ENCODE measurements around the gene SLC39A6. TPM values are rescaled to one million over a fixed set of nuclear protein-coding genes. Genes with fewer than 3 reads are reported as not detected.

The SLC39A6 gene
- polyA plus RNA-seq, 1 of the 3 experiments (the other 2 are of a cell fraction), result 67.4 TPM

DNA sequence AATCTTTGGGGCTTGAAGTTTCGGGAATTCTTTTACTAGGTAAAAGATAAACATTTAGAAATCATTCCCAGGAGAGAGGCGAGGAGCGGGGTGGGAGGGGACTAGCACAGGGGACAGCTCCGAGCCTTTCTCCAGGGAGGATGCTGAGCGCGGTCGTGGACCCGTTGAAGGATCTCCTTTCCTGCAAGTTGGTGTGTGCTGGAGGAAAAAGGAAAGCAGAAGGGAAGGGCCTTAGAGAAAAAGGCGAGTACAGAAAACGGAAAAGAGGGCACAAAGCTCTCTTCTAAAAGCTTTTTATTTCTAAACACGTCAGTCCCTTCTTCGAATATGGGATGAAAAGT, 640 bp downstream of the SLC39A6 start:
- peak overlapping the region; percentile 100 for H3K9ac ChIP-seq
- TF ChIP-seq, protein P1, sequence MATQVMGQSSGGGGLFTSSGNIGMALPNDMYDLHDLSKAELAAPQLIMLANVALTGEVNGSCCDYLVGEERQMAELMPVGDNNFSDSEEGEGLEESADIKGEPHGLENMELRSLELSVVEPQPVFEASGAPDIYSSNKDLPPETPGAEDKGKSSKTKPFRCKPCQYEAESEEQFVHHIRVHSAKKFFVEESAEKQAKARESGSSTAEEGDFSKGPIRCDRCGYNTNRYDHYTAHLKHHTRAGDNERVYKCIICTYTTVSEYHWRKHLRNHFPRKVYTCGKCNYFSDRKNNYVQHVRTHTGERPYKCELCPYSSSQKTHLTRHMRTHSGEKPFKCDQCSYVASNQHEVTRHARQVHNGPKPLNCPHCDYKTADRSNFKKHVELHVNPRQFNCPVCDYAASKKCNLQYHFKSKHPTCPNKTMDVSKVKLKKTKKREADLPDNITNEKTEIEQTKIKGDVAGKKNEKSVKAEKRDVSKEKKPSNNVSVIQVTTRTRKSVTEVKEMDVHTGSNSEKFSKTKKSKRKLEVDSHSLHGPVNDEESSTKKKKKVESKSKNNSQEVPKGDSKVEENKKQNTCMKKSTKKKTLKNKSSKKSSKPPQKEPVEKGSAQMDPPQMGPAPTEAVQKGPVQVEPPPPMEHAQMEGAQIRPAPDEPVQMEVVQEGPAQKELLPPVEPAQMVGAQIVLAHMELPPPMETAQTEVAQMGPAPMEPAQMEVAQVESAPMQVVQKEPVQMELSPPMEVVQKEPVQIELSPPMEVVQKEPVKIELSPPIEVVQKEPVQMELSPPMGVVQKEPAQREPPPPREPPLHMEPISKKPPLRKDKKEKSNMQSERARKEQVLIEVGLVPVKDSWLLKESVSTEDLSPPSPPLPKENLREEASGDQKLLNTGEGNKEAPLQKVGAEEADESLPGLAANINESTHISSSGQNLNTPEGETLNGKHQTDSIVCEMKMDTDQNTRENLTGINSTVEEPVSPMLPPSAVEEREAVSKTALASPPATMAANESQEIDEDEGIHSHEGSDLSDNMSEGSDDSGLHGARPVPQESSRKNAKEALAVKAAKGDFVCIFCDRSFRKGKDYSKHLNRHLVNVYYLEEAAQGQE (IDR thresholded peaks at IDR 0.05; ENCODE audit: low read depth, low read length), result peak; percentile 82; the same call in 1 of the 2 replicates
- TF ChIP-seq RXRA (IDR thresholded peaks at IDR 0.05; ENCODE audit: borderline replicate concordance, low read depth), result no peak
- H3K4me2 ChIP-seq, result peak overlapping the region; percentile 100
- ChIA-PET CTCF (interaction anchor here (0.7 to 3.2 kb wide), 9 partner anchors 18 to 457 kb away, joined by 3 to 12 read pairs (median 4); no protein-coding TSS in a partner anchor), POLR2A (interaction anchor here (0.5 to 1.3 kb wide), 4 partner anchors 8 to 61 kb away, joined by 3 to 12 read pairs (median 4); partner anchors contain the start of gene RPRD1A)
- 3% methylated on average over 12 of the region's 12 CpGs for WGBS (ENCODE audit: low lambda C conversion rate)
- no peaks in the 10 kb centered on the region for H3K9me3 ChIP-seq
- peaks cover 22 to 38% of the 10 kb centered on the region in 2 experiments for H3K36me3 ChIP-seq (replicated peaks in 1 of 2; ENCODE audit: control insufficient read depth in 1 of 2, insufficient read depth in 2 of 2, low read length in 1 of 2)
- H2AFZ ChIP-seq (ENCODE audit: low read depth), result peak overlapping the region; percentile 91
- no peaks in the 10 kb centered on the region for H3K27me3 ChIP-seq (ENCODE audit: insufficient read depth)
- peaks cover 4 to 36% of the 10 kb centered on the region in 2 experiments; a peak in 2 of 4 replicates for H3K4me1 ChIP-seq (ENCODE audit: control insufficient read depth in 1 of 2, insufficient read depth in 2 of 2, low read depth in 1 of 2, low read length in 1 of 2)
- DNase-seq, result peak; percentile 47
- no peaks in the 10 kb centered on the region for H3F3A ChIP-seq (replicated peaks; ENCODE audit: insufficient read depth)
- peaks cover 29% of the 10 kb centered on the region for H4K20me1 ChIP-seq (ENCODE audit: insufficient read depth)
- peak overlapping the region; percentile 99 to 100 for H3K27ac ChIP-seq (ENCODE audit: low read depth in 2 of 2, low read length in 1 of 2)
- H3K4me3 ChIP-seq (ENCODE audit: low read depth in 2 of 2, low read length in 1 of 2), result peak overlapping the region; percentile 95 to 100
- no peaks in the 10 kb centered on the region for H3K9me2 ChIP-seq
- H3K79me2 ChIP-seq (ENCODE audit: insufficient read depth), result peaks cover 69% of the 10 kb centered on the region

DNA sequence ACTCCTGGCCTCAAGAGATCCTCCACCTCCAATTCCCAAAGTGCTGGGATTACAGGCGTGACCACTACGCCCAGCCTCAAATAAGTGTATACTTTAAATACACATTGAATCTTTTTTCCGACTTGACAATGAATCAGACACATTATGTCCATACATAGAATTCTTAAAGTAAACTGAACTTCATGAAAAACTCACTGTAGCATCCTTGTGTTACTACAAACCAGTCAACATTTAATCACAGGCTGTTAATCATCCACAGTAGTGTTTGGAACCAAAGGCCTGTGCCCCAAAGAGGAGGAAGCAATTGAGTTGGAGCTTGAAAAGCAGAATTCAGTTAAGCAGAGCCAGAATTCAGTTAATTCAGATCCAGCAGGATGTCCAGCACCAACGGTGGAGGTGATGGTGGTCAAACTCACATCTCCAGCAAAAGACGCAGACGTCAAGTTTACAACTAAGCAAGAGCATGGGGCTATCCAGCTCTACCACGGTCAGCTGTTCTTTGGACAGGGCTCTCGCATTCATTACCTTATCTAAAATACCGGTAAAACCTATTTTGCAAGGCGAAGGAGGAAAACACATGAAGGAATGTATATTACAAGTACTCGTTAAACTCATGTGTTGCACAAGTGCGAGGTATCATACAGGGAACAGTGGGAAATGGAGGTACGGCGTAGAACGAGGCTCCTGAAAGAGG, 1.2 kb downstream of the SLC39A6 start:
- ChIA-PET CTCF (interaction anchor here (1.1 to 3.2 kb wide), 7 partner anchors 28 to 156 kb away, joined by 3 to 12 read pairs (median 4); no protein-coding TSS in a partner anchor), POLR2A (interaction anchor here (0.5 to 1.3 kb wide), 2 partner anchors 8 to 61 kb away, joined by 3 to 12 read pairs; partner anchors contain the start of gene RPRD1A)
- no peaks in the 10 kb centered on the region for H3K9me2 ChIP-seq
- no peaks in the 10 kb centered on the region for H3K27me3 ChIP-seq (ENCODE audit: insufficient read depth)
- peaks cover 64% of the 10 kb centered on the region for H3K79me2 ChIP-seq (ENCODE audit: insufficient read depth)
- peak overlapping the region; percentile 91; the same call in 1 of the 2 replicates for H2AFZ ChIP-seq (ENCODE audit: low read depth)
- H3K36me3 ChIP-seq (replicated peaks in 1 of 2; ENCODE audit: control insufficient read depth in 1 of 2, insufficient read depth in 2 of 2, low read length in 1 of 2), result peaks cover 27 to 38% of the 10 kb centered on the region in 2 experiments
- H3K4me1 ChIP-seq (ENCODE audit: control insufficient read depth in 1 of 2, insufficient read depth in 2 of 2, low read depth in 1 of 2, low read length in 1 of 2), result peaks cover 4 to 36% of the 10 kb centered on the region in 2 experiments; a peak in 2 of 4 replicates
- peak; percentile 9 for DNase-seq
- H3K27ac ChIP-seq (ENCODE audit: low read depth in 2 of 2, low read length in 1 of 2), result peak overlapping the region; percentile 2 to 17; a peak in 2 of 4 replicates
- peak overlapping the region; percentile 100; the same call in 1 of the 2 replicates for H3K9ac ChIP-seq
- H3K4me2 ChIP-seq, result peak overlapping the region; percentile 100
- H3K4me3 ChIP-seq (ENCODE audit: low read depth in 2 of 2, low read length in 1 of 2), result peak overlapping the region; percentile 95 to 100
- no peaks in the 10 kb centered on the region for H3K9me3 ChIP-seq
- H4K20me1 ChIP-seq (ENCODE audit: insufficient read depth), result peaks cover 25% of the 10 kb centered on the region
- WGBS (ENCODE audit: low lambda C conversion rate), result 29% methylated on average over 15 of the region's 15 CpGs
- no peaks in the 10 kb centered on the region for H3F3A ChIP-seq (replicated peaks; ENCODE audit: insufficient read depth)
- TF ChIP-seq MXI1 (IDR thresholded peaks at IDR 0.05; ENCODE audit: low read depth, low read length) (peak; percentile 36; the same call in 1 of the 2 replicates), FOXM1 (IDR thresholded peaks at IDR 0.05; ENCODE audit: low read depth) (no peak), NFIC (IDR thresholded peaks at IDR 0.05; ENCODE audit: borderline replicate concordance) (no peak), RCOR1 (IDR thresholded peaks at IDR 0.05; ENCODE audit: low read length) (no peak), TAF1 (IDR thresholded peaks at IDR 0.05; ENCODE audit: borderline replicate concordance, low read depth, low read length) (no peak)
- TF ChIP-seq, protein P2, sequence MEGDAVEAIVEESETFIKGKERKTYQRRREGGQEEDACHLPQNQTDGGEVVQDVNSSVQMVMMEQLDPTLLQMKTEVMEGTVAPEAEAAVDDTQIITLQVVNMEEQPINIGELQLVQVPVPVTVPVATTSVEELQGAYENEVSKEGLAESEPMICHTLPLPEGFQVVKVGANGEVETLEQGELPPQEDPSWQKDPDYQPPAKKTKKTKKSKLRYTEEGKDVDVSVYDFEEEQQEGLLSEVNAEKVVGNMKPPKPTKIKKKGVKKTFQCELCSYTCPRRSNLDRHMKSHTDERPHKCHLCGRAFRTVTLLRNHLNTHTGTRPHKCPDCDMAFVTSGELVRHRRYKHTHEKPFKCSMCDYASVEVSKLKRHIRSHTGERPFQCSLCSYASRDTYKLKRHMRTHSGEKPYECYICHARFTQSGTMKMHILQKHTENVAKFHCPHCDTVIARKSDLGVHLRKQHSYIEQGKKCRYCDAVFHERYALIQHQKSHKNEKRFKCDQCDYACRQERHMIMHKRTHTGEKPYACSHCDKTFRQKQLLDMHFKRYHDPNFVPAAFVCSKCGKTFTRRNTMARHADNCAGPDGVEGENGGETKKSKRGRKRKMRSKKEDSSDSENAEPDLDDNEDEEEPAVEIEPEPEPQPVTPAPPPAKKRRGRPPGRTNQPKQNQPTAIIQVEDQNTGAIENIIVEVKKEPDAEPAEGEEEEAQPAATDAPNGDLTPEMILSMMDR (IDR thresholded peaks at IDR 0.05), result no peak
- TF ChIP-seq, protein P1 (IDR thresholded peaks at IDR 0.05; ENCODE audit: low read depth, low read length), result peak; percentile 34; the same call in 1 of the 2 replicates
- TF ChIP-seq, protein P3, sequence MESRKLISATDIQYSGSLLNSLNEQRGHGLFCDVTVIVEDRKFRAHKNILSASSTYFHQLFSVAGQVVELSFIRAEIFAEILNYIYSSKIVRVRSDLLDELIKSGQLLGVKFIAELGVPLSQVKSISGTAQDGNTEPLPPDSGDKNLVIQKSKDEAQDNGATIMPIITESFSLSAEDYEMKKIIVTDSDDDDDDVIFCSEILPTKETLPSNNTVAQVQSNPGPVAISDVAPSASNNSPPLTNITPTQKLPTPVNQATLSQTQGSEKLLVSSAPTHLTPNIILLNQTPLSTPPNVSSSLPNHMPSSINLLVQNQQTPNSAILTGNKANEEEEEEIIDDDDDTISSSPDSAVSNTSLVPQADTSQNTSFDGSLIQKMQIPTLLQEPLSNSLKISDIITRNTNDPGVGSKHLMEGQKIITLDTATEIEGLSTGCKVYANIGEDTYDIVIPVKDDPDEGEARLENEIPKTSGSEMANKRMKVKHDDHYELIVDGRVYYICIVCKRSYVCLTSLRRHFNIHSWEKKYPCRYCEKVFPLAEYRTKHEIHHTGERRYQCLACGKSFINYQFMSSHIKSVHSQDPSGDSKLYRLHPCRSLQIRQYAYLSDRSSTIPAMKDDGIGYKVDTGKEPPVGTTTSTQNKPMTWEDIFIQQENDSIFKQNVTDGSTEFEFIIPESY (IDR thresholded peaks at IDR 0.05; ENCODE audit: borderline replicate concordance, low read depth), result no peak
- TF ChIP-seq, protein P4, sequence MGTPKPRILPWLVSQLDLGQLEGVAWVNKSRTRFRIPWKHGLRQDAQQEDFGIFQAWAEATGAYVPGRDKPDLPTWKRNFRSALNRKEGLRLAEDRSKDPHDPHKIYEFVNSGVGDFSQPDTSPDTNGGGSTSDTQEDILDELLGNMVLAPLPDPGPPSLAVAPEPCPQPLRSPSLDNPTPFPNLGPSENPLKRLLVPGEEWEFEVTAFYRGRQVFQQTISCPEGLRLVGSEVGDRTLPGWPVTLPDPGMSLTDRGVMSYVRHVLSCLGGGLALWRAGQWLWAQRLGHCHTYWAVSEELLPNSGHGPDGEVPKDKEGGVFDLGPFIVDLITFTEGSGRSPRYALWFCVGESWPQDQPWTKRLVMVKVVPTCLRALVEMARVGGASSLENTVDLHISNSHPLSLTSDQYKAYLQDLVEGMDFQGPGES (IDR thresholded peaks at IDR 0.05; ENCODE audit: low read depth, low read length), result no peak

All from SK-N-SH (cell line).